H1 (cell line): Measurements from ENCODE around the gene PDE4C. TPM values are rescaled to one million over a fixed set of nuclear protein-coding genes. Genes with fewer than 3 reads are reported as not detected.

Source experiments
- CTCF ChIA-PET: fragments of 300-600 bp; sonication (Branson Sonifier 250); formaldehyde crosslinking; loops from one replicate; lab custom pipeline; 2021; ENCODE audit not compliant: partially characterized antibody; lab: Charles Lee
- POLR2A ChIA-PET: fragments of 300-600 bp; sonication (Branson Sonifier 250); formaldehyde crosslinking; loops from one replicate; lab custom pipeline; 2021; ENCODE audit warnings: inconsistent platforms; ENCODE audit not compliant: partially characterized antibody; lab: Charles Lee
- DNase-seq, 2 experiments: peaks; one replicate each; pipeline versions ENCODE4 v3.0.0 to v3.0.0-alpha.2; 2010 to 2022; ENCODE audit warnings: low spot score in 2 of 2, low read depth in 1 of 2, mixed read lengths in 1 of 2
- FAIRE-seq: peaks from 2 replicates; lab custom pipeline; 2011; peaks lifted over from hg19 to GRCh38; lab: Jason Lieb, UNC
- H2AFZ ChIP-seq: 2 replicates; pipeline ENCODE4 v1.8.1; 2012; ENCODE audit warnings: low read length, inconsistent platforms
- H2AK5ac ChIP-seq: 2 replicates; pipeline ENCODE4 v1.6.1; 2013; ENCODE audit warnings: low read depth, low read length
- H2BK120ac ChIP-seq: replicated peaks from 2 replicates; pipeline ENCODE3; 2013; ENCODE audit warnings: low read depth, low read length, inconsistent platforms
- H2BK12ac ChIP-seq: 2 replicates; pipeline ENCODE4 v1.6.1; 2013; ENCODE audit warnings: low read depth, low read length
- H2BK15ac ChIP-seq: 2 replicates; pipeline ENCODE4 v1.6.1; 2013; ENCODE audit warnings: low read length
- H2BK20ac ChIP-seq: 2 replicates; pipeline ENCODE4 v1.6.1; 2013; ENCODE audit warnings: low read length
- H2BK5ac ChIP-seq: 2 replicates; pipeline ENCODE4 v1.6.1; 2013; ENCODE audit warnings: low read depth, low read length
- H3K14ac ChIP-seq: 2 replicates; pipeline ENCODE4 v1.6.1; 2013; ENCODE audit warnings: inconsistent platforms; ENCODE audit not compliant: insufficient read length
- H3K18ac ChIP-seq: 2 replicates; pipeline ENCODE4 v1.6.1; 2013; ENCODE audit warnings: low read length; ENCODE audit errors: extremely low read depth
- H3K23ac ChIP-seq: 2 replicates; pipeline ENCODE4 v1.6.1; 2013; ENCODE audit warnings: inconsistent platforms; ENCODE audit not compliant: insufficient read length
- H3K23me2 ChIP-seq: 2 replicates; pipeline ENCODE4 v1.6.1; 2013; ENCODE audit warnings: low read depth, low read length
- H3K27ac ChIP-seq: 2 replicates; pipeline ENCODE4 v1.6.1; 2011; ENCODE audit warnings: low read depth, low read length, inconsistent platforms
- H3K27me3 ChIP-seq, 4 experiments: replicated peaks in 1 of 4; 1 replicate in 1 of 4; 2 replicates in 3 of 4; pipeline versions ENCODE4 v1.6.1 to v1.8.1; 2011 to 2013; ENCODE audit warnings: low read length in 3 of 4, mild to moderate bottlenecking in 3 of 4, inconsistent platforms in 2 of 4, mixed read lengths in 2 of 4, moderate library complexity in 1 of 4; ENCODE audit not compliant: control insufficient read depth in 3 of 4, insufficient read depth in 3 of 4; ENCODE audit errors: extremely low read depth in 1 of 4
- H3K36me3 ChIP-seq, 4 experiments: 2 replicates each; pipeline versions ENCODE4 v1.6.1 to v1.8.1; 2011 to 2013; ENCODE audit warnings: mild to moderate bottlenecking in 4 of 4, low read length in 3 of 4, moderate library complexity in 2 of 4, control low read depth in 1 of 4, inconsistent platforms in 1 of 4; ENCODE audit not compliant: insufficient read depth in 4 of 4, control insufficient read depth in 2 of 4
- H3K4ac ChIP-seq: replicated peaks from 2 replicates; pipeline ENCODE3; 2013; ENCODE audit warnings: low read length, low read depth, mixed read lengths, inconsistent platforms; ENCODE audit not compliant: insufficient read length
- H3K4me1 ChIP-seq, 4 experiments: replicated peaks in 1 of 4; 1 replicate in 1 of 4; 2 replicates in 3 of 4; pipeline versions ENCODE4 v1.6.1 to v1.8.1; 2011 to 2013; ENCODE audit warnings: low read length in 3 of 4, inconsistent platforms in 2 of 4, mixed read lengths in 1 of 4; ENCODE audit not compliant: insufficient read depth in 4 of 4, control insufficient read depth in 3 of 4
- H3K4me2 ChIP-seq, 2 experiments: 2 replicates each; pipeline versions ENCODE4 v1.6.1 to v1.8.1; 2011 to 2013; ENCODE audit warnings: low read depth in 2 of 2, low read length in 2 of 2, control low read depth in 1 of 2, inconsistent platforms in 1 of 2, mild to moderate bottlenecking in 1 of 2; ENCODE audit not compliant: insufficient read depth in 1 of 2
- H3K4me3 ChIP-seq, 4 experiments: fragments of 200-600, 300-600 bp in 1 of 4; sonication (generic), shearing (Covaris generic), sonication (Bioruptor Twin) in 1 of 4; 2 replicates each; pipeline versions ENCODE4 v1.5.1 to v1.8.1; 2011 to 2016; ENCODE audit warnings: low read length in 4 of 4, low read depth in 3 of 4, control low read depth in 2 of 4, inconsistent platforms in 2 of 4, mild to moderate bottlenecking in 2 of 4, mixed read lengths in 1 of 4, moderate library complexity in 1 of 4; ENCODE audit not compliant: insufficient read depth in 2 of 4; ENCODE audit errors: extremely low read depth in 1 of 4
- H3K56ac ChIP-seq: replicated peaks from 2 replicates; pipeline ENCODE3; 2013; ENCODE audit warnings: low read depth, mild to moderate bottlenecking, mixed read lengths, low read length, inconsistent platforms; ENCODE audit not compliant: insufficient read length
- H3K79me1 ChIP-seq: 2 replicates; pipeline ENCODE4 v1.6.1; 2013; ENCODE audit warnings: low read depth, low read length, control low read depth
- H3K79me2 ChIP-seq, 2 experiments: 2 replicates each; pipeline versions ENCODE4 v1.6.1 to v1.8.1; 2012 to 2013; ENCODE audit warnings: low read length in 2 of 2, mild to moderate bottlenecking in 2 of 2, inconsistent platforms in 1 of 2; ENCODE audit not compliant: insufficient read depth in 2 of 2, control insufficient read depth in 1 of 2
- H3K9ac ChIP-seq, 4 experiments: replicated peaks in 1 of 4; 1 replicate in 1 of 4; 2 replicates in 3 of 4; pipeline versions ENCODE4 v1.6.1 to v1.8.1; 2011 to 2013; ENCODE audit warnings: low read depth in 3 of 4, low read length in 3 of 4, control low read depth in 2 of 4, mild to moderate bottlenecking in 2 of 4, moderate library complexity in 2 of 4, inconsistent platforms in 1 of 4; ENCODE audit errors: extremely low read depth in 1 of 4
- H3K9me3 ChIP-seq, 2 experiments: 2 replicates each; pipeline versions ENCODE4 v1.6.1 to v1.8.1; 2012 to 2013; ENCODE audit warnings: mild to moderate bottlenecking in 2 of 2, moderate library complexity in 2 of 2, control low read depth in 1 of 2, inconsistent platforms in 1 of 2, low read depth in 1 of 2, low read length in 1 of 2, mixed read lengths in 1 of 2; ENCODE audit not compliant: insufficient read depth in 2 of 2
- H4K20me1 ChIP-seq, 2 experiments: replicated peaks in 1 of 2; 2 replicates each; pipeline versions ENCODE3 to v1.8.1; 2011 to 2013; ENCODE audit warnings: inconsistent platforms in 2 of 2, low read length in 2 of 2, mild to moderate bottlenecking in 1 of 2; ENCODE audit not compliant: insufficient read depth in 2 of 2, control insufficient read depth in 1 of 2
- H4K5ac ChIP-seq: 2 replicates; pipeline ENCODE4 v1.6.1; 2013; ENCODE audit warnings: low read length, low read depth, mixed read lengths, inconsistent platforms; ENCODE audit not compliant: insufficient read length
- H4K8ac ChIP-seq: 2 replicates; pipeline ENCODE4 v1.8.0; 2013; ENCODE audit warnings: mild to moderate bottlenecking, moderate library complexity, low read length, inconsistent platforms; ENCODE audit not compliant: insufficient read depth; ENCODE audit errors: extremely low read depth
- H4K91ac ChIP-seq: replicated peaks from 2 replicates; pipeline ENCODE3; 2013; ENCODE audit warnings: low read length, mixed read lengths, inconsistent platforms; ENCODE audit not compliant: insufficient read length
- BACH1 ChIP-seq: IDR thresholded peaks from 2 replicates; pipeline ENCODE4 v1.6.1; 2012; ENCODE audit warnings: low read length, improper control_type of control experiment
- CHD1 ChIP-seq: IDR thresholded peaks from 2 replicates; pipeline ENCODE4 v1.6.1; 2012; ENCODE audit warnings: low read depth, low read length, improper control_type of control experiment
- CHD2 ChIP-seq: IDR thresholded peaks from 2 replicates; pipeline ENCODE4 v1.6.1; 2012; ENCODE audit warnings: low read length, improper control_type of control experiment
- CTBP2 ChIP-seq: IDR thresholded peaks from 2 replicates; pipeline ENCODE4 v1.7.0; 2011; ENCODE audit warnings: borderline replicate concordance, mild to moderate bottlenecking, moderate library complexity, mixed read lengths, low read length; ENCODE audit not compliant: insufficient read depth, insufficient read length
- CTCF ChIP-seq, 3 experiments: IDR thresholded peaks; 1 replicate in 2 of 3; 2 replicates in 1 of 3; pipeline versions ENCODE4 v1.5.1 to v1.6.1; 2011; ENCODE audit warnings: low read length in 3 of 3, mild to moderate bottlenecking in 3 of 3, inconsistent platforms in 2 of 3, low read depth in 1 of 3, moderate library complexity in 1 of 3; ENCODE audit not compliant: insufficient read depth in 1 of 3; ENCODE audit errors: control extremely low read depth in 1 of 3
- KDM5A ChIP-seq: fragments of 200-600 bp; IDR thresholded peaks from 2 replicates; pipeline ENCODE4 v1.7.1; 2012; ENCODE audit warnings: mild to moderate bottlenecking, low read length, inconsistent platforms, mixed read lengths
- RNF2 ChIP-seq: fragments of 200-900, 300-1000 bp; sonication (generic); IDR thresholded peaks from 2 replicates; pipeline ENCODE4 v1.7.1; 2016; ENCODE audit warnings: borderline replicate concordance, low read depth, mild to moderate bottlenecking, antibody characterized with exemption, low read length; ENCODE audit not compliant: poor library complexity, severe bottlenecking; ENCODE audit errors: missing control alignments
- TAF1 ChIP-seq: IDR thresholded peaks from 2 replicates; pipeline ENCODE4 v1.6.1; 2011; ENCODE audit warnings: mild to moderate bottlenecking, low read depth, low read length
- TEAD4 ChIP-seq: IDR thresholded peaks from 2 replicates; pipeline ENCODE4 v1.6.1; 2012; ENCODE audit warnings: low read depth, low read length, inconsistent platforms, mixed read lengths
- WGBS, 2 experiments: shearing (Covaris generic) in 1 of 2; methylation state at CpG; one replicate each; pipeline versions ENCODE4 v1.1.6 to v1.1.7; 2013 to 2015; ENCODE audit warnings: low lambda C conversion rate in 2 of 2, mixed read lengths in 2 of 2, inconsistent platforms in 1 of 2, low coverage in 1 of 2, missing lambda C conversion rate in 1 of 2; ENCODE audit not compliant: insufficient replicate concordance in 2 of 2, insufficient coverage in 1 of 2, insufficient read length in 1 of 2; ENCODE audit errors: extremely low coverage in 1 of 2, missing lambda C conversion rate in 1 of 2; 5-methylcytosine and 5-hydroxymethylcytosine counted together
- polyA plus RNA-seq, 7 experiments: library from polyadenylated mRNA; depleted of rRNA in 3 of 7; stranded (reverse) in 5 of 7; unstranded in 2 of 7; fragments of >200 nt in 5 of 7; fragments of 200-250 nt in 2 of 7; gene quantifications; 1 replicate in 5 of 7; 2 replicates in 1 of 7; 4 replicates in 1 of 7; pipeline versions ENCODE4 v1.2.1 to v1.2.3, GENCODE V29; 2011 to 2013; ENCODE audit warnings: missing spikeins in 2 of 7, mixed read lengths in 2 of 7
- total RNA-seq: library from RNA; stranded (reverse); fragmentation: NEBNext Ultra II Directional; extraction: Animal tissue kit (Norgen Biotek cat#: 25700); gene quantifications from 2 replicates; pipeline ENCODE4 v1.2.1, GENCODE V29; 2021

Gene PDE4C
- total and polyA plus RNA-seq, 2 of the 8 experiments (the other 6 are each of a cell fraction or from before 2014, with no cell fraction given): 2.7 to 3.1 TPM

GRCh38 chr19:18202778-18203407 lies 23.3 kb downstream of the PDE4C start:
- Histone ChIP-seq H3K4me3 (peak overlapping the region; percentile 56 to 81 (median 74)), H3K27me3 (no peaks in the 10 kb centered on the region; a peak in 1 of 7 replicates), H4K8ac (no peak overlapping the region), H4K5ac (no peak overlapping the region), H3K18ac (peak overlapping the region; percentile 84), H4K20me1 (peaks cover 1 to 15% of the 10 kb centered on the region in 2 experiments), H3K14ac (no peak overlapping the region), H2BK12ac (peak overlapping the region; percentile 3; the same call in 1 of the 2 replicates), H3K23me2 (peaks cover 12% of the 10 kb centered on the region), H3K4me1 (peaks cover 0 to 11% (median 7%) of the 10 kb centered on the region in 4 experiments; a peak in 5 of 7 replicates), H3K36me3 (peaks cover 6 to 8% (median 7%) of the 10 kb centered on the region in 4 experiments; a peak in 6 of 8 replicates), H3K9ac (peak overlapping the region in 3 of 4 experiments; percentile 31 to 42 (median 37); a peak in 3 of 7 replicates), H3K9me3 (no peaks in the 10 kb centered on the region), H2BK15ac (peak overlapping the region; percentile 2; the same call in 1 of the 2 replicates), H3K79me2 (0 out of 4 replicates have a peak, but pooled peaks cover 0 to 4% of the 10 kb centered on the region in 2 experiments), H3K27ac (no peak overlapping the region), H2BK5ac (peak overlapping the region; percentile 4; the same call in 1 of the 2 replicates), H3K4ac (no peak overlapping the region), H3K79me1 (peaks cover 5% of the 10 kb centered on the region), H2AFZ (no peak overlapping the region), H3K4me2 (peak overlapping the region; percentile 79 to 92), H3K23ac (no peak overlapping the region), H2BK20ac (0 out of 2 replicates have a peak overlapping the region, but pooled peaks have one; percentile 48), H2BK120ac (no peak overlapping the region), H2AK5ac (no peak overlapping the region), H3K56ac (no peak overlapping the region), H4K91ac (peak overlapping the region; percentile 63)
- CTCF ChIA-PET: interaction anchor here (1.2 to 11.5 kb wide), 5 partner anchors 11 to 49 kb away, joined by 3 to 305 read pairs (median 18); partner anchors contain the start of gene PDE4C
- DNase-seq: peak in 1 of 2 experiments; percentile 80
- POLR2A ChIA-PET: interaction anchor here (1.0 to 4.1 kb wide), 5 partner anchors 9 to 113 kb away, joined by 3 to 59 read pairs (median 3); no protein-coding TSS in a partner anchor
- WGBS, 2 experiments: 17% methylated on average over 28 of the region's 32 CpGs; no CpG with 5 or more reads in 1 of the 2 experiments
- FAIRE-seq: no peak
- TF ChIP-seq CHD2 (no peak), CTCF (IDR thresholded peaks at IDR 0.05; ENCODE audit: control extremely low read depth in 1 of 3, insufficient read depth in 1 of 3, low read depth in 1 of 3, low read length in 3 of 3) (peak; percentile 39 to 67 (median 56)), CHD1 (no peak), KDM5A (no peak), RNF2 (no peak), TAF1 (no peak), TEAD4 (no peak), BACH1 (no peak; the same call in 1 of the 2 replicates), CTBP2 (no peak)
